Neural cell (in vitro differentiated cells): Measurements from ENCODE around the gene SYNE3. TPM values are rescaled to one million over a fixed set of nuclear protein-coding genes. Genes with fewer than 3 reads are reported as not detected.

Experiments
- H2AFZ ChIP-seq: fragments of 200-600, 300-800 bp; sonication (generic), shearing (Covaris generic); 2 replicates; pipeline ENCODE4 v1.6.0; 2014; ENCODE audit warnings: low read depth, mild to moderate bottlenecking, antibody characterized with exemption, low read length, moderate library complexity
- H3F3A ChIP-seq: fragments of 200-600 bp; shearing (Covaris generic); 2 replicates; pipeline ENCODE4 v1.6.1; 2016; ENCODE audit warnings: mild to moderate bottlenecking, moderate library complexity, mixed read lengths, antibody characterized with exemption, low read length; ENCODE audit not compliant: insufficient read depth, poor library complexity, severe bottlenecking
- H3K27ac ChIP-seq: fragments of 200-600, 300-800 bp; sonication (generic), shearing (Covaris generic); 2 replicates; pipeline ENCODE4 v1.5.1; 2014; ENCODE audit warnings: mild to moderate bottlenecking, low read length, moderate library complexity
- H3K27me3 ChIP-seq: fragments of 300-800, 200-600 bp; sonication (generic), shearing (Covaris generic); 2 replicates; pipeline ENCODE4 v1.6.0; 2014; ENCODE audit warnings: mild to moderate bottlenecking, low read depth, low read length, moderate library complexity; ENCODE audit not compliant: insufficient read depth
- H3K36me3 ChIP-seq: fragments of 300-800, 200-600 bp; sonication (generic), shearing (Covaris generic); 2 replicates; pipeline ENCODE4 v1.5.1; 2014; ENCODE audit warnings: mild to moderate bottlenecking, antibody characterized with exemption, low read length, moderate library complexity; ENCODE audit not compliant: insufficient read depth
- H3K4me2 ChIP-seq: fragments of 300-800, 200-600 bp; sonication (generic), shearing (Covaris generic); 2 replicates; pipeline ENCODE4 v1.6.0; 2014; ENCODE audit warnings: mild to moderate bottlenecking, low read length
- H3K4me3 ChIP-seq: fragments of 300-800, 200-600 bp; sonication (generic), shearing (Covaris generic); 2 replicates; pipeline ENCODE4 v1.5.1; 2014; ENCODE audit warnings: mild to moderate bottlenecking, low read length, moderate library complexity
- H3K79me2 ChIP-seq: fragments of 200-600 bp; shearing (Covaris generic); replicated peaks from 2 replicates; pipeline ENCODE4 v1.6.0; 2014; ENCODE audit warnings: mild to moderate bottlenecking, low read length, moderate library complexity; ENCODE audit not compliant: insufficient read depth
- H3K9ac ChIP-seq: fragments of 300-800, 200-600 bp; sonication (generic), shearing (Covaris generic); 2 replicates; pipeline ENCODE4 v1.6.1; 2016; ENCODE audit warnings: mild to moderate bottlenecking, low read length, mixed read lengths
- H3K9me2 ChIP-seq: fragments of 200-600 bp; shearing (Covaris generic); 2 replicates; pipeline ENCODE4 v1.6.1; 2016; ENCODE audit warnings: mild to moderate bottlenecking, low read length, mixed read lengths; ENCODE audit not compliant: insufficient read depth
- H3K9me3 ChIP-seq: fragments of 200-600, 300-800 bp; sonication (generic), shearing (Covaris generic); 2 replicates; pipeline ENCODE4 v1.6.1; 2016; ENCODE audit warnings: mild to moderate bottlenecking, mixed run types, low read length, moderate library complexity, mixed read lengths
- H4K20me1 ChIP-seq: fragments of 200-600 bp; shearing (Covaris generic); 2 replicates; pipeline ENCODE4 v1.6.1; 2016; ENCODE audit warnings: mild to moderate bottlenecking, mixed run types; ENCODE audit not compliant: insufficient read depth
- EZH2 ChIP-seq: fragments of 200-600, 300-800 bp; shearing (Covaris generic), sonication (generic); IDR thresholded peaks from 2 replicates; pipeline ENCODE4 v1.6.1; 2014; ENCODE audit warnings: antibody characterized with exemption, low read length, borderline replicate concordance, mild to moderate bottlenecking; ENCODE audit not compliant: insufficient read depth, poor library complexity, severe bottlenecking
- MXI1 ChIP-seq: fragments of 450-650 bp; conservative IDR thresholded peaks from 2 replicates; pipeline ENCODE4 v1.6.1; 2014; ENCODE audit warnings: antibody characterized with exemption, mild to moderate bottlenecking; ENCODE audit not compliant: poor library complexity, severe bottlenecking
- POLR2AphosphoS5 ChIP-seq: IDR thresholded peaks from 2 replicates; pipeline ENCODE4 v1.6.1; 2012
- RAD21 ChIP-seq: fragments of 450-650 bp; conservative IDR thresholded peaks from 2 replicates; pipeline ENCODE4 v1.6.1; 2014; ENCODE audit warnings: antibody characterized with exemption, mild to moderate bottlenecking, moderate library complexity
- SMC3 ChIP-seq: fragments of 450-650 bp; conservative IDR thresholded peaks from 2 replicates; pipeline ENCODE4 v1.6.1; 2014; ENCODE audit warnings: antibody characterized with exemption, mild to moderate bottlenecking, moderate library complexity; ENCODE audit not compliant: poor library complexity
- TAF1 ChIP-seq: IDR thresholded peaks from 2 replicates; pipeline ENCODE4 v1.6.1; 2012; ENCODE audit warnings: low read depth
- polyA plus RNA-seq: library from polyadenylated mRNA; depleted of rRNA; stranded (reverse); fragments of >200 nt; gene quantifications from 2 replicates; pipeline ENCODE4 v1.2.3, GENCODE V29; 2014
- TF ChIP-seq, protein P1 (sequence below): IDR thresholded peaks from 2 replicates; pipeline ENCODE4 v1.6.1; 2012; ENCODE audit warnings: borderline replicate concordance
- TF ChIP-seq, protein P2 (sequence below): fragments of 450-650 bp; IDR thresholded peaks from 2 replicates; pipeline ENCODE4 v1.5.1; 2014; ENCODE audit warnings: antibody characterized with exemption, mild to moderate bottlenecking, moderate library complexity; ENCODE audit not compliant: poor library complexity, severe bottlenecking

SYNE3 gene
- polyA plus RNA-seq, 1 donor from 2014 or later: 0.35 TPM

DNA sequence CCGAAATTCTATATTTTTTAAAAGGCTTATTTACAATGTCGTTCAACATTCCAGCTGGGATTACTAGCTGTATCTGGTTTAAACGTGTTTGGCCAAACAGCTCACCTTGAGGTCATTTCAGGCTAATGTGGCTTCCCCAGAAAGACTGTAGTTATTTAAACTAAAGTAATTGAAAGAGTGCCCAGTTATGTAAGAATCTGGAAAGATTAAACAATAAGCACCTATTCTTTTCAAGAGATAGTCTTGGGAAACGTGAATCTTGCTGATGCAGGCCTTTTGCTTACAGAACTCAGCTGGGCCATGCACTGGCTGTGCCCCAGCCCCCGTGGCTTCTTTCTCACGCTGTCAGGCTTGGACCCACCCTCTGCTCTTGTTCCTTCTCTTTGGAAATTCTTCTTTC lies 42.8 kb upstream of the SYNE3 start:
- H3K4me3 ChIP-seq: no peak overlapping the region
- H3K9me3 ChIP-seq: no peaks in the 10 kb centered on the region
- H3K27ac ChIP-seq: no peak overlapping the region
- no peak overlapping the region for H3K9ac ChIP-seq
- H2AFZ ChIP-seq: no peak overlapping the region
- no peaks in the 10 kb centered on the region for H3F3A ChIP-seq
- H3K36me3 ChIP-seq: no peaks in the 10 kb centered on the region
- no peaks in the 10 kb centered on the region for H3K79me2 ChIP-seq
- TF ChIP-seq TAF1 (no peak), EZH2 (no peak), POLR2AphosphoS5 (no peak), SMC3 (no peak)
- no peaks in the 10 kb centered on the region for H3K9me2 ChIP-seq
- no peak overlapping the region for H3K4me2 ChIP-seq
- no peaks in the 10 kb centered on the region for H3K27me3 ChIP-seq
- H4K20me1 ChIP-seq: no peaks in the 10 kb centered on the region

DNA sequence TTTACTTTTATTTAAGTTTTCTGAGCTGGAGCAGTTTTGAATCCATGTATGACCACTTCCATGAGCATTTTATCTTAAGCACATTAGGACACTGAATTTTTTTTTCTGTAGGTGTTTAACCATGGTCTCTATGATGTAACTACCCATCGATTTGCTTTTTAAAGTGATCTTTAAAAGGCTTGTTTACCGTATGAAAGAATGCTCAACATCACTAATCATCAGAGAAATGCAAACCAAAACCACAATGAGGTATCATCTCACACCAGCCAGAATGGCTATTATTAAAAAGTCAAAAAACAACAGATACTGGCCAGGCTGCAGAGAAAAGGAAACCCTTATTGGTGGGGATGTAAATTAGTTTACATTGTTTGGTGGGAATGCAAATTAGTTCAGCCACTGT lies 41.4 kb upstream of the SYNE3 start:
- H3K4me3 ChIP-seq: no peak overlapping the region
- no peak overlapping the region for H3K9ac ChIP-seq
- no peaks in the 10 kb centered on the region for H3K36me3 ChIP-seq
- no peaks in the 10 kb centered on the region for H3F3A ChIP-seq
- no peak overlapping the region for H2AFZ ChIP-seq
- H3K27me3 ChIP-seq: no peaks in the 10 kb centered on the region
- H3K79me2 ChIP-seq: no peaks in the 10 kb centered on the region
- no peak for TF ChIP-seq RAD21
- no peak for TF ChIP-seq TAF1
- TF ChIP-seq POLR2AphosphoS5: no peak
- TF ChIP-seq, protein P1, sequence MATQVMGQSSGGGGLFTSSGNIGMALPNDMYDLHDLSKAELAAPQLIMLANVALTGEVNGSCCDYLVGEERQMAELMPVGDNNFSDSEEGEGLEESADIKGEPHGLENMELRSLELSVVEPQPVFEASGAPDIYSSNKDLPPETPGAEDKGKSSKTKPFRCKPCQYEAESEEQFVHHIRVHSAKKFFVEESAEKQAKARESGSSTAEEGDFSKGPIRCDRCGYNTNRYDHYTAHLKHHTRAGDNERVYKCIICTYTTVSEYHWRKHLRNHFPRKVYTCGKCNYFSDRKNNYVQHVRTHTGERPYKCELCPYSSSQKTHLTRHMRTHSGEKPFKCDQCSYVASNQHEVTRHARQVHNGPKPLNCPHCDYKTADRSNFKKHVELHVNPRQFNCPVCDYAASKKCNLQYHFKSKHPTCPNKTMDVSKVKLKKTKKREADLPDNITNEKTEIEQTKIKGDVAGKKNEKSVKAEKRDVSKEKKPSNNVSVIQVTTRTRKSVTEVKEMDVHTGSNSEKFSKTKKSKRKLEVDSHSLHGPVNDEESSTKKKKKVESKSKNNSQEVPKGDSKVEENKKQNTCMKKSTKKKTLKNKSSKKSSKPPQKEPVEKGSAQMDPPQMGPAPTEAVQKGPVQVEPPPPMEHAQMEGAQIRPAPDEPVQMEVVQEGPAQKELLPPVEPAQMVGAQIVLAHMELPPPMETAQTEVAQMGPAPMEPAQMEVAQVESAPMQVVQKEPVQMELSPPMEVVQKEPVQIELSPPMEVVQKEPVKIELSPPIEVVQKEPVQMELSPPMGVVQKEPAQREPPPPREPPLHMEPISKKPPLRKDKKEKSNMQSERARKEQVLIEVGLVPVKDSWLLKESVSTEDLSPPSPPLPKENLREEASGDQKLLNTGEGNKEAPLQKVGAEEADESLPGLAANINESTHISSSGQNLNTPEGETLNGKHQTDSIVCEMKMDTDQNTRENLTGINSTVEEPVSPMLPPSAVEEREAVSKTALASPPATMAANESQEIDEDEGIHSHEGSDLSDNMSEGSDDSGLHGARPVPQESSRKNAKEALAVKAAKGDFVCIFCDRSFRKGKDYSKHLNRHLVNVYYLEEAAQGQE: no peak
- no peak overlapping the region for H3K4me2 ChIP-seq
- no peaks in the 10 kb centered on the region for H3K9me3 ChIP-seq
- no peaks in the 10 kb centered on the region for H4K20me1 ChIP-seq
- no peak overlapping the region for H3K27ac ChIP-seq
- no peaks in the 10 kb centered on the region for H3K9me2 ChIP-seq

DNA sequence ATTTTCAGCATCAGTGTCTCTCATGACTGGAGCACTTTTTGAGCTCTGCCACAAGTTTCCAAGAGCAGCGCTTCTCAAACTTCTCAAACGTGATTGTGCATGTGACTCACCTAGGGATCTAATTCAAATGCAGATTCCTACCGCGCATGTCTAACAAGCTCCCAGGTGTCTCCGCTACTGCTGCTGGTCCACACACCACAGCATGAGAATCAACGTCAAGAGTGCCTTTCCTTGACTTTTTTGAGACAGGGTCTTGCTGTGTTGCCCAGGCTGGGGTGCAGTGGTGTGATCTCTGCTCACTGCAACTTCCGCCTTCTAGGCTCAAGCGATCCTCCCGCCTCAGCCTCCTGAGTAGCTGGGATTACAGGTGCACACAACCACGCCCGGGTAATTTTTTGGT lies 40.8 kb upstream of the SYNE3 start:
- TF ChIP-seq MXI1: no peak
- no peak for TF ChIP-seq TAF1
- TF ChIP-seq SMC3: no peak
- TF ChIP-seq, protein P2, sequence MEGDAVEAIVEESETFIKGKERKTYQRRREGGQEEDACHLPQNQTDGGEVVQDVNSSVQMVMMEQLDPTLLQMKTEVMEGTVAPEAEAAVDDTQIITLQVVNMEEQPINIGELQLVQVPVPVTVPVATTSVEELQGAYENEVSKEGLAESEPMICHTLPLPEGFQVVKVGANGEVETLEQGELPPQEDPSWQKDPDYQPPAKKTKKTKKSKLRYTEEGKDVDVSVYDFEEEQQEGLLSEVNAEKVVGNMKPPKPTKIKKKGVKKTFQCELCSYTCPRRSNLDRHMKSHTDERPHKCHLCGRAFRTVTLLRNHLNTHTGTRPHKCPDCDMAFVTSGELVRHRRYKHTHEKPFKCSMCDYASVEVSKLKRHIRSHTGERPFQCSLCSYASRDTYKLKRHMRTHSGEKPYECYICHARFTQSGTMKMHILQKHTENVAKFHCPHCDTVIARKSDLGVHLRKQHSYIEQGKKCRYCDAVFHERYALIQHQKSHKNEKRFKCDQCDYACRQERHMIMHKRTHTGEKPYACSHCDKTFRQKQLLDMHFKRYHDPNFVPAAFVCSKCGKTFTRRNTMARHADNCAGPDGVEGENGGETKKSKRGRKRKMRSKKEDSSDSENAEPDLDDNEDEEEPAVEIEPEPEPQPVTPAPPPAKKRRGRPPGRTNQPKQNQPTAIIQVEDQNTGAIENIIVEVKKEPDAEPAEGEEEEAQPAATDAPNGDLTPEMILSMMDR: no peak
- no peak for TF ChIP-seq EZH2
- Histone ChIP-seq H3K9ac (no peak overlapping the region), H3F3A (no peaks in the 10 kb centered on the region), H3K4me3 (no peak overlapping the region), H3K27me3 (no peaks in the 10 kb centered on the region), H3K9me2 (no peaks in the 10 kb centered on the region), H3K4me2 (no peak overlapping the region), H4K20me1 (no peaks in the 10 kb centered on the region), H3K27ac (no peak overlapping the region), H2AFZ (no peak overlapping the region), H3K9me3 (no peaks in the 10 kb centered on the region), H3K79me2 (no peaks in the 10 kb centered on the region), H3K36me3 (no peaks in the 10 kb centered on the region)
